ENCODE results near the gene UBC. TPM values are rescaled to one million over a fixed set of nuclear protein-coding genes. Genes with fewer than 3 reads are reported as not detected.

Gene UBC
- total and polyA plus RNA-seq, 9 of the 15 experiments (the other 6 are each of a cell fraction or from before 2014, with no cell fraction given): 533 to 1,153 (median 813) TPM

- TF ChIP-seq, protein P1, sequence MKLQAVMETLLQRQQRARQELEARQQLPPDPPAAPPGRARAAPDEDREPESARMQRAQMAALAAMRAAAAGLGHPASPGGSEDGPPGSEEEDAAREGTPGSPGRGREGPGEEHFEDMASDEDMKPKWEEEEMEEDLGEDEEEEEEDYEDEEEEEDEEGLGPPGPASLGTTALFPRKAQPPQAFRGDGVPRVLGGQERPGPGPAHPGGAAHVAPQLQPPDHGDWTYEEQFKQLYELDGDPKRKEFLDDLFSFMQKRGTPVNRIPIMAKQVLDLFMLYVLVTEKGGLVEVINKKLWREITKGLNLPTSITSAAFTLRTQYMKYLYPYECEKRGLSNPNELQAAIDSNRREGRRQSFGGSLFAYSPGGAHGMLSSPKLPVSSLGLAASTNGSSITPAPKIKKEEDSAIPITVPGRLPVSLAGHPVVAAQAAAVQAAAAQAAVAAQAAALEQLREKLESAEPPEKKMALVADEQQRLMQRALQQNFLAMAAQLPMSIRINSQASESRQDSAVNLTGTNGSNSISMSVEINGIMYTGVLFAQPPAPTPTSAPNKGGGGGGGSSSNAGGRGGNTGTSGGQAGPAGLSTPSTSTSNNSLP (IDR thresholded peaks at IDR 0.05; ENCODE audit: borderline replicate concordance, low read depth, low read length): no peak
- TF ChIP-seq, protein P2, sequence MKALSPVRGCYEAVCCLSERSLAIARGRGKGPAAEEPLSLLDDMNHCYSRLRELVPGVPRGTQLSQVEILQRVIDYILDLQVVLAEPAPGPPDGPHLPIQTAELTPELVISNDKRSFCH (CRISPR knock-in tag; IDR thresholded peaks at IDR 0.05): no peak
- TF ChIP-seq, protein P2 (tag; IDR thresholded peaks at IDR 0.05): peak; percentile 62; the same call in 1 of the 2 replicates
- no peak for TF ChIP-seq CHD1 (IDR thresholded peaks at IDR 0.05; ENCODE audit: low read length)
- TF ChIP-seq, protein P3, sequence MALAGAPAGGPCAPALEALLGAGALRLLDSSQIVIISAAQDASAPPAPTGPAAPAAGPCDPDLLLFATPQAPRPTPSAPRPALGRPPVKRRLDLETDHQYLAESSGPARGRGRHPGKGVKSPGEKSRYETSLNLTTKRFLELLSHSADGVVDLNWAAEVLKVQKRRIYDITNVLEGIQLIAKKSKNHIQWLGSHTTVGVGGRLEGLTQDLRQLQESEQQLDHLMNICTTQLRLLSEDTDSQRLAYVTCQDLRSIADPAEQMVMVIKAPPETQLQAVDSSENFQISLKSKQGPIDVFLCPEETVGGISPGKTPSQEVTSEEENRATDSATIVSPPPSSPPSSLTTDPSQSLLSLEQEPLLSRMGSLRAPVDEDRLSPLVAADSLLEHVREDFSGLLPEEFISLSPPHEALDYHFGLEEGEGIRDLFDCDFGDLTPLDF (CRISPR knock-in tag; IDR thresholded peaks at IDR 0.05): no peak
- TF ChIP-seq ZSCAN32 (CRISPR knock-in tag; IDR thresholded peaks at IDR 0.05): no peak
- no peak for TF ChIP-seq ARID2 (IDR thresholded peaks at IDR 0.05)
- TF ChIP-seq RBM25 (IDR thresholded peaks at IDR 0.05; ENCODE audit: low read depth, low read length, severe bottlenecking): no peak
- TF ChIP-seq, protein P4, sequence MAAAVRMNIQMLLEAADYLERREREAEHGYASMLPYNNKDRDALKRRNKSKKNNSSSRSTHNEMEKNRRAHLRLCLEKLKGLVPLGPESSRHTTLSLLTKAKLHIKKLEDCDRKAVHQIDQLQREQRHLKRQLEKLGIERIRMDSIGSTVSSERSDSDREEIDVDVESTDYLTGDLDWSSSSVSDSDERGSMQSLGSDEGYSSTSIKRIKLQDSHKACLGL (CRISPR knock-in tag; IDR thresholded peaks at IDR 0.05; ENCODE audit: borderline replicate concordance, poor library complexity, severe bottlenecking): no peak
- TF ChIP-seq NR2F6 (CRISPR knock-in tag; IDR thresholded peaks at IDR 0.05): no peak
- no peak; the same call in 1 of the 2 replicates for TF ChIP-seq GABPA (tag; conservative IDR thresholded peaks at IDR 0.05; ENCODE audit: low read depth)
- 0 out of 2 replicates have a peak, but pooled peaks have one; percentile 12 for TF ChIP-seq EP400 (IDR thresholded peaks at IDR 0.05)
- no peak for TF ChIP-seq HDAC6 (IDR thresholded peaks at IDR 0.05; ENCODE audit: low read depth, low read length)
- no peak for TF ChIP-seq PCBP2 (IDR thresholded peaks at IDR 0.05; ENCODE audit: low read depth, low read length, poor library complexity, severe bottlenecking)
- no peak for TF ChIP-seq CREB1 (IDR thresholded peaks at IDR 0.05)
- TF ChIP-seq CREB1 (CRISPR knock-in tag; IDR thresholded peaks at IDR 0.05): no peak
- TF ChIP-seq ZNF146 (CRISPR knock-in tag; IDR thresholded peaks at IDR 0.05; ENCODE audit: unreplicated experiment): no peak
- TF ChIP-seq ZNF655 (CRISPR knock-in tag; IDR thresholded peaks at IDR 0.05): no peak
- TF ChIP-seq ZBTB11 (CRISPR knock-in tag; IDR thresholded peaks at IDR 0.05): no peak
Observed at GRCh38 chr12:124864326-124864752, 50.1 kb downstream of the UBC start (continued).

Measured in K562 (cell line).